Non-pigmented ciliary epithelial cell (primary cell): Measurements from ENCODE around the gene CLK1.

Experiments used
- DNase-seq: peaks from one replicate; pipeline ENCODE4 v3.0.0-alpha.2; 2010; ENCODE audit warnings: low read depth

The CLK1 gene

GRCh38 chr2:200811333-200812121 lies 52.9 kb downstream of the CLK1 start, which contains the start of gene BZW1:
Gene BZW1 (plus strand): TSS chr2:200811910. CDS start chr2:200813218, 1,308 bp downstream.
- peak; percentile 83 for DNase-seq

DNA sequence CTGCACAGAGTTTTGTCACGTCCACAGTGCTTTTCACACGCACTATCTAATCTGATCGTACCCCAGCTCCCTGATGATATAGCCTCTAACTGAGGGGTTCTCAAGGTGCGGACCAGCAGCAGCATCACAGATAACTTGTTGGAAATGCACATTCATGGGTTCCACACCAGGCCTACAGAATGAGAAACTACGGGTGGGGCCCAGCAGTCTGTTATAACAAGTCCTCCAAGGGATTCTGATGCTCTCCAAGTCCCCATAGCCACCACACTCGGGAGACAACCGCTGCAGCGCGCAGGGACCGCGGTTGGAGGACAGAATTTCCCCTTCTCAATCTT lies 53.5 kb downstream of the CLK1 start:
- no peak for DNase-seq

DNA sequence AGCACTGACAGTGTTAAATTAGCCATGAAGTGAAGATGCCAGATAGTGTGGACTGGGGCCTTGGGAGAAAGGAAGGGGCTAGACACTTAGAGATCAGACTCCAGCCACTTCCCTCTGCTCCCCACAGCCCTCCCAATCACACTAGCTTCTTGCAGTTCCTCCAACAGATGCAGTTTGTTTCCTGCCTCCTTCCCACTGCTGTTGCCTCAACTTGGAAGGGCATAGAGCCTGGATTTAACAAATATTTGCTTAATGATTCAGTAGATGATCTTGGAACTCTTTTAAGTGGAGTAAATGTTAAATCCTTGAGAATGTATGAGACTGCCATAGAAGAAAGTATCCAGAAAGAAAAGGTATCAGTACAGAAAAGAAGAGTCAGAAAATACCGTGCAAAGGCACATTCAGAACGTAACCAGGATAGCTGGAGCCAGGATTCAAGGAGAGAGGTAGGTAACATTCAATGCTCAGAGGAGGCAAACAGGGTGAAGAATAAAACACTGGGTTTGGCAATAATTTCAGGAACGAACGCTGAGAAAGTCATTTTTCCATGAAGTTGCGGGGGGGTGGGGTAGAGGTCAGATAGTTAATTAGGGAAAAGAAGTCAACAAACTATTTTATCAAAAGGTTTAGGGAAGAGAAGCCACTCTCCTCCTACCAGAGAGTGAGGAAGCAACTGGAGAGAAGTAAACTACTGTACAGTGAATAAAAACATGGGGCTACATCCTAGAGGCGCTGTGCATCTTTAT lies 54.0 kb downstream of the CLK1 start:
- DNase-seq = peak; percentile 54

DNA sequence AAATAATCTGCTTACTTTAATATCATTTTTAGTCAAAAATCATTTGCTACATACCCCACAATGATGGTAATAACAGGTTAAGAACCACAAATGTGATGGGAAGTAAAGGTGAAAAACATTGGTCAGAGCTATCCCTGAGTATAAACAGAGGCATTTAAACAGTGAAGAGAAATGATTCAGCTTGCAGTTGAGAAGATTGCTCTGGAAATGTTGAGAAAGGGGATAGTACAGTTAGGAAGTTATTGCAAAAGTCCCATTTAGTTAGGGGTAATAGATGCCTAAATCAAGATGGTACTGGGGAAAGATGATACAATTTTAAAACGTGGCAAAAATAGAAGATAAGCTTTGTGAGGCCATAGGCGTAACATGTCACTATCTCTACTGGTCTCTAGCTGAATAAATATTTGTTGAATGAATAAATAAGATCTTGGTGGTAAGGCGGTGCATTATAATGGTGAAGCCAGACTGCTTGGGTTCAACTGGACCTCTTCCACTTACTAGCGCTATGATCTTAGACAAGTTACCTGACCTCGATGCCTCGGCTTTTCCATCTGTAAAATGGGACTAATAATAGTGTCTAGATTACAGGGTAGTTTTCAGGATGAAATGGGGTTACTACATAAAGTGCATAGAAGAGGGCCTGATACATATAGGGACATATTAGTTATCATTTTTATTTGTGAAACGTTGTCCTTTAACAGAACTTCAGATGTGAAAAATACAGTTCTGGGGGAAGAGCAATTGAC lies 54.8 kb downstream of the CLK1 start:
- DNase-seq = no peak
